GM19023 (cell line): ENCODE data around the gene RNF40.

Experiments used
- ATAC-seq: cut with Tn5 transposase; IDR thresholded peaks from one replicate; pipeline ENCODE4 v1.9.1; 2021; ENCODE audit warnings: mild to moderate bottlenecking, moderate library complexity; ENCODE audit not compliant: unreplicated experiment

The RNF40 gene

GRCh38 chr16:30740364-30741251 is 21.5 kb upstream of the RNF40 start:
- no peak for ATAC-seq

- no peak for ATAC-seq
Observed at GRCh38 chr16:30741461-30741914, 20.6 kb upstream of the RNF40 start.

GRCh38 chr16:30743716-30744115 is 18.4 kb upstream of the RNF40 start:
- ATAC-seq, result no peak

GRCh38 chr16:30744183-30744582 is 17.9 kb upstream of the RNF40 start:
- ATAC-seq, result no peak

GRCh38 chr16:30745082-30745481 is 17.0 kb upstream of the RNF40 start:
- ATAC-seq, result no peak

GRCh38 chr16:30746638-30747175 is 15.4 kb upstream of the RNF40 start:
- ATAC-seq, result no peak

GRCh38 chr16:30747331-30747730 is 14.8 kb upstream of the RNF40 start:
- no peak for ATAC-seq

GRCh38 chr16:30747799-30748633 is 14.1 kb upstream of the RNF40 start, which contains the start of gene PHKG2:
Gene PHKG2, plus strand, starts transcription at chr16:30748425. Its CDS starts 396 bp downstream, at chr16:30748821.
- ATAC-seq, result peak; percentile 97

- peak; percentile 20 for ATAC-seq
Observed at GRCh38 chr16:30748634-30749445, 13.3 kb upstream of the RNF40 start.

- no peak for ATAC-seq
Observed at GRCh38 chr16:30750201-30750600, 11.9 kb upstream of the RNF40 start.

GRCh38 chr16:30750876-30751465 is 11.2 kb upstream of the RNF40 start:
- ATAC-seq, result no peak

- ATAC-seq, result no peak
Observed at GRCh38 chr16:30753596-30753995, 8.5 kb upstream of the RNF40 start.

- no peak for ATAC-seq
Observed at GRCh38 chr16:30755955-30756780, 6.0 kb upstream of the RNF40 start.

- ATAC-seq, result no peak
Observed at GRCh38 chr16:30756781-30757100, 5.4 kb upstream of the RNF40 start.

GRCh38 chr16:30757316-30757715 is 4.8 kb upstream of the RNF40 start:
- ATAC-seq, result no peak

GRCh38 chr16:30758988-30759491 is 3.1 kb upstream of the RNF40 start:
- ATAC-seq, result no peak

GRCh38 chr16:30760001-30760559 is 2.0 kb upstream of the RNF40 start:
- no peak for ATAC-seq

GRCh38 chr16:30760577-30761426 is 1.3 kb upstream of the RNF40 start:
- ATAC-seq, result no peak
